Cortex of kidney (tissue), 1 donor: ENCODE results near the gene NAT8.
"Not testable (repeated sequence)": the region's sequence is repeated elsewhere in the genome, so short reads cannot be mapped to it uniquely, and the experiment has no call there.

Experiments
- DNase-seq: peaks from one replicate; lab custom pipeline; 2025; lab: John Stamatoyannopoulos, UW

The NAT8 gene

GRCh38 chr2:73642338-73643018 is at the start of gene NAT8:
TSS of gene NAT8 (minus strand) at chr2:73642422. CDS start at chr2:73641628, 794 bp downstream.
- no peak for DNase-seq

GRCh38 chr2:73690372-73691088 is 48.3 kb upstream of the NAT8 start:
- not testable (repeated sequence) for DNase-seq

GRCh38 chr2:73688494-73688893 is 46.3 kb upstream of the NAT8 start:
- not testable (repeated sequence) for DNase-seq

GRCh38 chr2:73685764-73686438 is 43.7 kb upstream of the NAT8 start:
- DNase-seq, result no peak

- not testable (repeated sequence) for DNase-seq
Measured at GRCh38 chr2:73684905-73685304, 42.7 kb upstream of the NAT8 start.

- DNase-seq, result not testable (repeated sequence)
Measured at GRCh38 chr2:73684325-73684724, 42.1 kb upstream of the NAT8 start.

- not testable (repeated sequence) for DNase-seq
Measured at GRCh38 chr2:73679951-73680571, 37.8 kb upstream of the NAT8 start.

- not testable (repeated sequence) for DNase-seq
Measured at GRCh38 chr2:73679237-73679636, 37.0 kb upstream of the NAT8 start.

GRCh38 chr2:73678008-73678407 is 35.8 kb upstream of the NAT8 start:
- not testable (repeated sequence) for DNase-seq

- not testable (repeated sequence) for DNase-seq
Measured at GRCh38 chr2:73676211-73676610, 34.0 kb upstream of the NAT8 start.

- not testable (repeated sequence) for DNase-seq
Measured at GRCh38 chr2:73674696-73675157, 32.5 kb upstream of the NAT8 start.

GRCh38 chr2:73669976-73670375 is 27.8 kb upstream of the NAT8 start:
- not testable (repeated sequence) for DNase-seq

- DNase-seq, result not testable (repeated sequence)
Measured at GRCh38 chr2:73667239-73667638, 25.0 kb upstream of the NAT8 start.

GRCh38 chr2:73654175-73654574 is 12.0 kb upstream of the NAT8 start:
- DNase-seq, result no peak

- DNase-seq, result no peak
Measured at GRCh38 chr2:73652348-73652747, 10.1 kb upstream of the NAT8 start.

GRCh38 chr2:73651591-73652230 is 9.5 kb upstream of the NAT8 start:
- DNase-seq, result no peak

- not testable (repeated sequence) for DNase-seq
Measured at GRCh38 chr2:73647690-73648089, 5.5 kb upstream of the NAT8 start.

GRCh38 chr2:73641767-73642062 is 507 bp downstream of the NAT8 start:
- no peak for DNase-seq

- DNase-seq, result no peak
Measured at GRCh38 chr2:73640946-73641766, 1.1 kb downstream of the NAT8 start.

GRCh38 chr2:73640511-73640911 is 1.7 kb downstream of the NAT8 start:
- DNase-seq, result no peak

- DNase-seq, result no peak
Measured at GRCh38 chr2:73638429-73638828, 3.8 kb downstream of the NAT8 start.
